Activated CD4-positive, alpha-beta T cell treated with anti-CD3 and anti-CD28 coated beads for 36 hours (primary cell): ENCODE measurements around the gene TRIAP1. TPM values are rescaled to one million over a fixed set of nuclear protein-coding genes. Genes with fewer than 3 reads are reported as not detected.
"Not testable (repeated sequence)": the region's sequence is repeated elsewhere in the genome, so short reads cannot be mapped to it uniquely, and the experiment has no call there.

Experiments
- ATAC-seq: fragments of 200-7000 bp; cut with Tn5 transposase; one replicate; pipeline ENCODE4 v1.10.0; 2021; ENCODE audit warnings: mild to moderate bottlenecking, moderate library complexity
- CTCF ChIA-PET: fragments of 350-600 bp; sonication (Branson Sonifier 250); formaldehyde crosslinking; loops from one replicate; lab custom pipeline; 2021; ENCODE audit warnings: antibody characterized with exemption; lab: Charles Lee
- POLR2A ChIA-PET: fragments of 350-600 bp; sonication (Branson Sonifier 250); formaldehyde crosslinking; loops from one replicate; lab custom pipeline; 2021; ENCODE audit warnings: antibody characterized with exemption, inconsistent platforms; lab: Charles Lee
- DNase-seq: peaks from one replicate; pipeline ENCODE4 v3.0.0-alpha.2; 2020
- H3K27ac Mint-ChIP-seq: one replicate; pipeline ENCODE4 v1.8.0; 2021; ENCODE audit warnings: mixed read lengths
- H3K27me3 Mint-ChIP-seq: one replicate; pipeline ENCODE4 v1.8.0; 2021; ENCODE audit warnings: mixed read lengths
- H3K36me3 Mint-ChIP-seq: one replicate; pipeline ENCODE4 v1.8.0; 2021; ENCODE audit warnings: low read depth, mixed read lengths
- H3K4me1 Mint-ChIP-seq: one replicate; pipeline ENCODE4 v1.8.0; 2021; ENCODE audit warnings: mixed read lengths
- H3K4me3 Mint-ChIP-seq: one replicate; pipeline ENCODE4 v1.8.0; 2021; ENCODE audit warnings: mild to moderate bottlenecking, moderate library complexity, mixed read lengths
- H3K9me3 Mint-ChIP-seq: one replicate; pipeline ENCODE4 v1.8.0; 2021; ENCODE audit warnings: low read depth, mixed read lengths
- intact Hi-C, 2 experiments: fragments of 100-400 bp; cut with DNase I in 1 of 2; cut with micrococcal nuclease in 1 of 2; formaldehyde crosslinking; loops; one replicate each; pipeline versions ENCODE4 v1.14.2 to v1.15.1; 2022 to 2024; cut with DNase I, micrococcal nuclease
- total RNA-seq, 2 experiments: library from RNA; stranded (reverse); gene quantifications; one replicate each; pipeline ENCODE4 v1.2.3, GENCODE V29; 2021

TRIAP1 gene
- total RNA-seq, 2 experiments from 2014 or later = 20.9 to 36.0 TPM

- POLR2A ChIA-PET = no interaction called here
- Mint-ChIP-seq H3K4me1 (peaks cover 11% of the 10 kb centered on the region), H3K36me3 (peaks cover 43% of the 10 kb centered on the region), H3K27ac (no peak overlapping the region), H3K27me3 (no peaks in the 10 kb centered on the region), H3K9me3 (no peaks in the 10 kb centered on the region), H3K4me3 (no peak overlapping the region)
- DNase-seq = peak; percentile 43
- CTCF ChIA-PET = interaction anchor here (0.5 to 3.4 kb wide), 6 partner anchors 9 to 24 kb away, joined by 3 to 17 read pairs (median 3); no protein-coding TSS in a partner anchor
- intact Hi-C loops = no loop called here
- ATAC-seq = peak; percentile 97
These were observed 7.8 kb upstream of the TRIAP1 start for GRCh38 chr12:120453977-120454376.

GRCh38 chr12:120453060-120453750 lies 7.0 kb upstream of the TRIAP1 start:
- peaks cover 12% of the 10 kb centered on the region for H3K4me1 Mint-ChIP-seq
- no peaks in the 10 kb centered on the region for H3K27me3 Mint-ChIP-seq
- peaks cover 39% of the 10 kb centered on the region for H3K36me3 Mint-ChIP-seq
- peak overlapping the region; percentile 51 for H3K27ac Mint-ChIP-seq
- ATAC-seq (no peak), DNase-seq (no peak)
- H3K4me3 Mint-ChIP-seq = no peak overlapping the region
- intact Hi-C loops = no loop called here
- no peaks in the 10 kb centered on the region for H3K9me3 Mint-ChIP-seq
- POLR2A ChIA-PET = interaction anchor here (1.3 kb wide), 1 partner anchor 15 kb away, joined by 3 read pairs; no protein-coding TSS in a partner anchor
- CTCF ChIA-PET = interaction anchor here (0.5 to 3.4 kb wide), 9 partner anchors 9 to 1064 kb away, joined by 3 to 17 read pairs (median 3); partner anchors contain the start of gene SRSF9

- H3K9me3 Mint-ChIP-seq, DNase-seq, H3K27ac Mint-ChIP-seq, H3K27me3 Mint-ChIP-seq, H3K4me3 Mint-ChIP-seq, ATAC-seq, intact Hi-C loops: not testable (repeated sequence)
- peaks cover 43% of the 10 kb centered on the region for H3K36me3 Mint-ChIP-seq
- POLR2A ChIA-PET = interaction anchor here (0.8 to 1.3 kb wide), 2 partner anchors 16 to 258 kb away, joined by 3 read pairs; no protein-coding TSS in a partner anchor
- CTCF ChIA-PET = interaction anchor here (0.6 to 3.4 kb wide), 12 partner anchors 9 to 1065 kb away, joined by 3 to 17 read pairs (median 4); partner anchors contain the start of gene SRSF9
- peaks cover 19% of the 10 kb centered on the region for H3K4me1 Mint-ChIP-seq
These were observed 6.3 kb upstream of the TRIAP1 start for GRCh38 chr12:120452524-120452923.

DNA sequence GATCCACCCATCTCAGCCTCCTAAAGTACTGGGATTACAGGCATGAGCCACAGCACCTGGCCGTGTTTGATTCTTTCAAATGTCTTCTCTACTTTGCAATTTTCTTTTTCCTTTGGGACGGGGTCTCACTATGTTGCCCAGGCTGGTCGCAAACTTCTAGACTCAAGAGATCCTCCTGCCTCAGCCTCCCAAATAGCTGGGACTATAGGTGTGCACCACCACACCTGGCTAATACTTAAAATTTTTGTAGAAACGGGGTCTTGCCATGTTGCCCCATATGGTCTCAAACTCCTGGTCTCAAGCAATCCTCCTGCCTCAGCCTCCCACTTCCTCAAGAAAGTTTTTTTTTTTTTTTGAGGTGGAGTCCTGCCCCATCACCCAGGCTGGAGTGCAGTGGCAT lies 1.8 kb upstream of the TRIAP1 start:
- ChIA-PET CTCF (interaction anchor here (0.7 to 1.2 kb wide), 7 partner anchors 9 to 122 kb away, joined by 3 to 5 read pairs (median 3); partner anchors contain the start of gene SRSF9), POLR2A (no interaction called here)
- Mint-ChIP-seq H3K27me3 (no peaks in the 10 kb centered on the region), H3K36me3 (peaks cover 37% of the 10 kb centered on the region), H3K27ac (peak overlapping the region; percentile 93), H3K4me1 (peaks cover 33% of the 10 kb centered on the region), H3K9me3 (no peaks in the 10 kb centered on the region), H3K4me3 (peak overlapping the region; percentile 98)
- intact Hi-C loops = loop anchor here (2.0 kb wide), 3 partner anchors 21 to 247 kb away; partner anchors contain the start of genes DYNLL1 (in 1 of the 2), RPLP0 (in 1 of the 2) and SRSF9 (in 1 of the 2)
- ATAC-seq (no peak), DNase-seq (no peak)

DNA sequence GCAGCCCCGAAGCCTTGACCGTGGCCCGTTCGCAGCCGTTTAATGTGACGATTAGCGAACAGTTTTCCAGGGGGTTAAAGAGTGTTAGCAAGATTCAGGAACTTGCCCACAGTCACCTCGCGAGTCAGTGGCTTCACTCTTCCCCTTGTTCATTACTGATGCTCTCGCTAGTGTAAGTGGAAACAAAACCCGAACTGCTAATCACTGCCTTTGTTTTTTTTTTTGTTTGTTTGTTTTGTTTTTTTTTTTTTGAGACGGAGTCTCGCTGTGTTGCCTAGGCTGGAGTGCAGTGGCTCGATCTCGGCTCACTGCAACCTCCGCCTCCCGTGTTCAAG lies 627 bp upstream of the TRIAP1 start:
- ATAC-seq, H3K27me3 Mint-ChIP-seq, H3K9me3 Mint-ChIP-seq, DNase-seq: not testable (repeated sequence)
- peaks cover 40% of the 10 kb centered on the region for H3K36me3 Mint-ChIP-seq
- H3K4me3 Mint-ChIP-seq = peak overlapping the region; percentile 98
- intact Hi-C loops = loop anchor here (1.0 to 2.0 kb wide), 5 partner anchors 9 to 246 kb away; partner anchors contain the start of genes COX6A1 (in 2 of the 2), SRSF9 (in 2 of the 2), DYNLL1 (in 1 of the 2) and RPLP0 (in 1 of the 2)
- POLR2A ChIA-PET = interaction anchor here (0.7 kb wide), 2 partner anchors 120 to 813 kb away, joined by 4 to 8 read pairs; no protein-coding TSS in a partner anchor
- CTCF ChIA-PET = interaction anchor here (1.1 to 1.2 kb wide), 3 partner anchors 12 to 50 kb away, joined by 4 read pairs; no protein-coding TSS in a partner anchor
- peak overlapping the region; percentile 93 for H3K27ac Mint-ChIP-seq
- peaks cover 33% of the 10 kb centered on the region for H3K4me1 Mint-ChIP-seq

DNA sequence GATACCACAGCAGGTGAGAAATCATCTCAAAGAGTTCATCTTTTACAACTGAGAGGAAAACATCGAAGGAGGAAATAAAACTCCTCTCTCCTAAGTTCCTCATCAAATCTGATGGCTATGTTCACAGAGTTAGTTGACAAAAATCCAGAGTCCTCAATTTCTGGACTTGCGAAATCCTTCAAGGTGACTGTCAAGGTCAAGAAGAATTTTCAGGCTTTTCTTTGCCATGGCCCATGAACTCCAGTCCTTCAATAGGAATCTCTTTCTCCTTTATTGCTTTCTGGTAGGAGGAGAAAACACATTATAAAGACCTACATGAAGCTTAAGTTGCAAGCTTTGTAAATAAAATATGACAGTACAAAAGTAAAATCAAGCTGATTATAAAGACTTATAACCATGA lies 1.5 kb downstream of the TRIAP1 start:
- intact Hi-C loops = no loop called here
- CTCF ChIA-PET = interaction anchor here (0.7 to 2.2 kb wide), 7 partner anchors 8 to 128 kb away, joined by 3 to 10 read pairs (median 3); no protein-coding TSS in a partner anchor
- POLR2A ChIA-PET = interaction anchor here (0.6 to 0.7 kb wide), 2 partner anchors 105 to 1781 kb away, joined by 3 to 4 read pairs; no protein-coding TSS in a partner anchor
- Mint-ChIP-seq H3K9me3 (no peaks in the 10 kb centered on the region), H3K27ac (peak overlapping the region; percentile 93), H3K36me3 (peaks cover 56% of the 10 kb centered on the region), H3K27me3 (no peaks in the 10 kb centered on the region), H3K4me3 (peak overlapping the region; percentile 98), H3K4me1 (peaks cover 42% of the 10 kb centered on the region)
- no peak for DNase-seq
- ATAC-seq = no peak

- Mint-ChIP-seq H3K4me3 (peak overlapping the region; percentile 43), H3K4me1 (peaks cover 29% of the 10 kb centered on the region), H3K36me3 (peaks cover 42% of the 10 kb centered on the region), H3K9me3 (no peaks in the 10 kb centered on the region), H3K27ac (peak overlapping the region; percentile 45), H3K27me3 (no peaks in the 10 kb centered on the region)
- peak; percentile 46 for ATAC-seq
- DNase-seq = peak; percentile 89
- POLR2A ChIA-PET = no interaction called here
- CTCF ChIA-PET = interaction anchor here (0.6 to 2.0 kb wide), 23 partner anchors 8 to 463 kb away, joined by 3 to 12 read pairs (median 3); partner anchors contain the start of genes POP5 and SRSF9
- intact Hi-C loops = loop anchor here (1.0 to 10.0 kb wide), 11 partner anchors 29 to 427 kb away; partner anchors contain the start of genes DYNLL1 (in 2 of the 2), MLEC (in 1 of the 2), PLA2G1B (in 1 of the 2) and RNU4-1 (in 1 of the 2)
These were observed 6.4 kb downstream of the TRIAP1 start for GRCh38 chr12:120439646-120440247.

- no peaks in the 10 kb centered on the region for H3K27me3 Mint-ChIP-seq
- intact Hi-C loops = loop anchor here (1.0 to 10.0 kb wide), 17 partner anchors 8 to 426 kb away; partner anchors contain the start of genes DYNLL1 (in 2 of the 2), GATC (in 2 of the 2), SRSF9 (in 2 of the 2) and TRIAP1 (in 2 of the 2)
- no peaks in the 10 kb centered on the region for H3K9me3 Mint-ChIP-seq
- peak overlapping the region; percentile 99 for H3K4me3 Mint-ChIP-seq
- DNase-seq = no peak
- peaks cover 34% of the 10 kb centered on the region for H3K36me3 Mint-ChIP-seq
- no peak for ATAC-seq
- ChIA-PET CTCF (interaction anchor here (0.6 to 2.1 kb wide), 18 partner anchors 9 to 857 kb away, joined by 3 to 9 read pairs (median 3); partner anchors contain the start of genes DYNLL1 and POP5), POLR2A (interaction anchor here (0.6 to 2.1 kb wide), 4 partner anchors 28 to 238 kb away, joined by 3 to 11 read pairs (median 6); partner anchors contain the start of genes RNU4-2 and RPLP0)
- peaks cover 20% of the 10 kb centered on the region for H3K4me1 Mint-ChIP-seq
- H3K27ac Mint-ChIP-seq = peak overlapping the region; percentile 99
These were observed 7.5 kb downstream of the TRIAP1 start for GRCh38 chr12:120438495-120439198.

GRCh38 chr12:120437735-120438494 lies 8.3 kb downstream of the TRIAP1 start, which contains the start of gene COX6A1:
COX6A1 (plus strand) TSS chr12:120438113; CDS start chr12:120438127, 14 bp downstream.
- intact Hi-C loops = loop anchor here (1.0 to 10.0 kb wide), 17 partner anchors 8 to 426 kb away; partner anchors contain the start of genes GATC (in 2 of the 2), SRSF9 (in 2 of the 2), TRIAP1 (in 2 of the 2) and COQ5 (in 1 of the 2)
- peak; percentile 99 for DNase-seq
- Mint-ChIP-seq H3K4me1 (peaks cover 23% of the 10 kb centered on the region), H3K36me3 (peaks cover 29% of the 10 kb centered on the region), H3K9me3 (no peaks in the 10 kb centered on the region), H3K4me3 (peak within 1 kb of the TSS; percentile 99), H3K27ac (peak within 1 kb of the TSS; percentile 99), H3K27me3 (peaks cover 4% of the 10 kb centered on the region)
- ChIA-PET POLR2A (interaction anchor here (1.0 to 2.1 kb wide), 4 partner anchors 29 to 237 kb away, joined by 3 to 11 read pairs (median 4); partner anchors contain the start of genes POP5, RNU4-2 and RPLP0), CTCF (interaction anchor here (0.5 to 2.1 kb wide), 16 partner anchors 9 to 858 kb away, joined by 3 to 9 read pairs (median 3); partner anchors contain the start of genes DYNLL1 and POP5)
- ATAC-seq = peak; percentile 97
